ENCODE results near the gene MTRFR. TPM values are rescaled to one million over a fixed set of nuclear protein-coding genes. Genes with fewer than 3 reads are reported as not detected.
"Not testable (repeated sequence)": the region's sequence is repeated elsewhere in the genome, so short reads cannot be mapped to it uniquely, and the experiment has no call there.

MTRFR gene
- total RNA-seq, 1 donor from 2014 or later: 17.6 TPM

GRCh38 chr12:123248996-123249741 lies 15.9 kb downstream of the MTRFR start:
- not testable (repeated sequence) for DNase-seq (ENCODE audit: extremely low read depth, low read depth, low spot score)

GRCh38 chr12:123250471-123251383 lies 17.5 kb downstream of the MTRFR start:
- no peak for DNase-seq (ENCODE audit: extremely low read depth, low read depth, low spot score)

GRCh38 chr12:123251403-123252076 lies 18.3 kb downstream of the MTRFR start:
- DNase-seq (ENCODE audit: extremely low read depth, low read depth, low spot score): no peak

- not testable (repeated sequence) for DNase-seq (ENCODE audit: extremely low read depth, low read depth, low spot score)
Measured at GRCh38 chr12:123252365-123252764, 19.1 kb downstream of the MTRFR start.

- DNase-seq (ENCODE audit: extremely low read depth, low read depth, low spot score): no peak
Measured at GRCh38 chr12:123253641-123254459, 20.6 kb downstream of the MTRFR start.

- DNase-seq (ENCODE audit: extremely low read depth, low read depth, low spot score): no peak
Measured at GRCh38 chr12:123254853-123255446, 21.7 kb downstream of the MTRFR start.

GRCh38 chr12:123258593-123258992 lies 25.4 kb downstream of the MTRFR start:
- no peak for DNase-seq (ENCODE audit: extremely low read depth, low read depth, low spot score)

- DNase-seq (ENCODE audit: extremely low read depth, low read depth, low spot score): no peak
Measured at GRCh38 chr12:123260081-123260480, 26.8 kb downstream of the MTRFR start.

GRCh38 chr12:123261196-123261595 lies 28.0 kb downstream of the MTRFR start:
- DNase-seq (ENCODE audit: extremely low read depth, low read depth, low spot score): no peak

GRCh38 chr12:123263196-123263817 lies 30.1 kb downstream of the MTRFR start:
- DNase-seq (ENCODE audit: extremely low read depth, low read depth, low spot score): no peak

- no peak for DNase-seq (ENCODE audit: extremely low read depth, low read depth, low spot score)
Measured at GRCh38 chr12:123264642-123265041, 31.4 kb downstream of the MTRFR start.

GRCh38 chr12:123265851-123266678 lies 32.8 kb downstream of the MTRFR start:
- DNase-seq (ENCODE audit: extremely low read depth, low read depth, low spot score): no peak

- no peak for DNase-seq (ENCODE audit: extremely low read depth, low read depth, low spot score)
Measured at GRCh38 chr12:123266679-123267277, 33.5 kb downstream of the MTRFR start.

- DNase-seq (ENCODE audit: extremely low read depth, low read depth, low spot score): no peak
Measured at GRCh38 chr12:123267335-123267920, 34.2 kb downstream of the MTRFR start.

- DNase-seq (ENCODE audit: extremely low read depth, low read depth, low spot score): no peak
Measured at GRCh38 chr12:123267991-123268843, 35.0 kb downstream of the MTRFR start.

- DNase-seq (ENCODE audit: extremely low read depth, low read depth, low spot score): no peak
Measured at GRCh38 chr12:123268850-123269249, 35.6 kb downstream of the MTRFR start.

GRCh38 chr12:123269395-123269892 lies 36.2 kb downstream of the MTRFR start:
- no peak for DNase-seq (ENCODE audit: extremely low read depth, low read depth, low spot score)
